ENCODE measurements around the gene KLK10. TPM values are rescaled to one million over a fixed set of nuclear protein-coding genes. Genes with fewer than 3 reads are reported as not detected.

KLK10 gene
- total RNA-seq, 1 donor from 2014 or later, result 11.1 TPM

GRCh38 chr19:51063664-51064063, 44.2 kb upstream of the KLK10 start:
- Mint-ChIP-seq H3K9me3 (ENCODE audit: unreplicated experiment) (no peaks in the 10 kb centered on the region), H3K27ac (ENCODE audit: unreplicated experiment) (no peak overlapping the region), H3K36me3 (ENCODE audit: low read depth, unreplicated experiment) (no peaks in the 10 kb centered on the region), H3K27me3 (ENCODE audit: unreplicated experiment) (peaks cover 9% of the 10 kb centered on the region), H3K4me1 (ENCODE audit: unreplicated experiment) (peaks cover 3% of the 10 kb centered on the region), H3K4me3 (ENCODE audit: unreplicated experiment) (peak overlapping the region; percentile 65)
- no peak for TF ChIP-seq CTCF (IDR thresholded peaks at IDR 0.05; ENCODE audit: unreplicated experiment)
- no peak for DNase-seq (ENCODE audit: low spot score)

- no peak overlapping the region for H3K27ac Mint-ChIP-seq (ENCODE audit: unreplicated experiment)
- TF ChIP-seq CTCF (IDR thresholded peaks at IDR 0.05; ENCODE audit: unreplicated experiment), result no peak
- H3K9me3 Mint-ChIP-seq (ENCODE audit: unreplicated experiment), result no peaks in the 10 kb centered on the region
- DNase-seq (ENCODE audit: low spot score), result no peak
- peaks cover 6% of the 10 kb centered on the region for H3K27me3 Mint-ChIP-seq (ENCODE audit: unreplicated experiment)
- H3K4me1 Mint-ChIP-seq (ENCODE audit: unreplicated experiment), result peaks cover 2% of the 10 kb centered on the region
- no peaks in the 10 kb centered on the region for H3K36me3 Mint-ChIP-seq (ENCODE audit: low read depth, unreplicated experiment)
- H3K4me3 Mint-ChIP-seq (ENCODE audit: unreplicated experiment), result no peak overlapping the region
Measured at GRCh38 chr19:51060973-51061372, 41.5 kb upstream of the KLK10 start.

GRCh38 chr19:51060336-51060735, 40.8 kb upstream of the KLK10 start:
- H3K27me3 Mint-ChIP-seq (ENCODE audit: unreplicated experiment), result peaks cover 6% of the 10 kb centered on the region
- DNase-seq (ENCODE audit: low spot score), result no peak

GRCh38 chr19:51059715-51060114, 40.2 kb upstream of the KLK10 start:
- H3K4me1 Mint-ChIP-seq (ENCODE audit: unreplicated experiment), result no peaks in the 10 kb centered on the region
- no peak overlapping the region for H3K4me3 Mint-ChIP-seq (ENCODE audit: unreplicated experiment)
- H3K27me3 Mint-ChIP-seq (ENCODE audit: unreplicated experiment), result peaks cover 8% of the 10 kb centered on the region
- no peak for TF ChIP-seq CTCF (IDR thresholded peaks at IDR 0.05; ENCODE audit: unreplicated experiment)
- H3K36me3 Mint-ChIP-seq (ENCODE audit: low read depth, unreplicated experiment), result no peaks in the 10 kb centered on the region
- DNase-seq (ENCODE audit: low spot score), result no peak
- H3K9me3 Mint-ChIP-seq (ENCODE audit: unreplicated experiment), result no peaks in the 10 kb centered on the region
- H3K27ac Mint-ChIP-seq (ENCODE audit: unreplicated experiment), result no peak overlapping the region

More at GRCh38 chr19:51060336-51060735, 40.8 kb upstream of the KLK10 start:
- no peak for TF ChIP-seq CTCF (IDR thresholded peaks at IDR 0.05; ENCODE audit: unreplicated experiment)
- Mint-ChIP-seq H3K9me3 (ENCODE audit: unreplicated experiment) (no peaks in the 10 kb centered on the region), H3K36me3 (ENCODE audit: low read depth, unreplicated experiment) (no peaks in the 10 kb centered on the region), H3K27ac (ENCODE audit: unreplicated experiment) (no peak overlapping the region), H3K4me1 (ENCODE audit: unreplicated experiment) (no peaks in the 10 kb centered on the region), H3K4me3 (ENCODE audit: unreplicated experiment) (no peak overlapping the region)

GRCh38 chr19:51055866-51056265, 36.4 kb upstream of the KLK10 start:
- no peak for DNase-seq (ENCODE audit: low spot score)
- Mint-ChIP-seq H3K4me3 (ENCODE audit: unreplicated experiment) (no peak overlapping the region), H3K27me3 (ENCODE audit: unreplicated experiment) (peaks cover 6% of the 10 kb centered on the region), H3K36me3 (ENCODE audit: low read depth, unreplicated experiment) (no peaks in the 10 kb centered on the region), H3K4me1 (ENCODE audit: unreplicated experiment) (no peaks in the 10 kb centered on the region), H3K9me3 (ENCODE audit: unreplicated experiment) (no peaks in the 10 kb centered on the region), H3K27ac (ENCODE audit: unreplicated experiment) (no peak overlapping the region)
- no peak for TF ChIP-seq CTCF (IDR thresholded peaks at IDR 0.05; ENCODE audit: unreplicated experiment)
